Fibroblast of lung (primary cell): Measurements from ENCODE around the gene LARP4B.

Experiments used
- CTCF ChIP-seq, 2 donors: IDR thresholded peaks in 1 of 2; conservative IDR thresholded peaks in 1 of 2; 1 replicate in 1 of 2; 2 replicates in 1 of 2; pipeline ENCODE4 v1.5.1; 2011 to 2012; ENCODE audit warnings: low read length in 2 of 2, control low read depth in 1 of 2, inconsistent platforms in 1 of 2, low read depth in 1 of 2, mild to moderate bottlenecking in 1 of 2
- EZH2 ChIP-seq: IDR thresholded peaks from 2 replicates; pipeline ENCODE4 v1.5.1; 2012; ENCODE audit warnings: low read length, control low read depth, mild to moderate bottlenecking; ENCODE audit errors: missing control alignments

- TF ChIP-seq CTCF (conservative IDR thresholded peaks at IDR 0.05 in 1 of 2, IDR thresholded peaks at IDR 0.05 in 1 of 2; ENCODE audit: low read depth in 1 of 2, low read length in 2 of 2), result no peak
- TF ChIP-seq EZH2, result no peak
These were observed 74.9 kb downstream of the LARP4B start for GRCh38 chr10:856416-857157.
